HK-2 (cell line): ENCODE measurements around the gene ITIH6.
"Not testable (repeated sequence)": the region's sequence is repeated elsewhere in the genome, so short reads cannot be mapped to it uniquely, and the experiment has no call there.

ENCODE experiments used
- DNase-seq: peaks from one replicate; pipeline ENCODE4 v3.0.0-alpha.2; 2018; ENCODE audit not compliant: unreplicated experiment

Gene ITIH6

GRCh38 chrX:54798137-54798536, at the start of gene ITIH6:
Gene ITIH6 (minus strand): TSS chrX:54798255. CDS start chrX:54798210, 45 bp downstream.
- DNase-seq = no peak

- not testable (repeated sequence) for DNase-seq
Observed at GRCh38 chrX:54847700-54848099, 49.6 kb upstream of the ITIH6 start.

GRCh38 chrX:54843050-54843449, 45.0 kb upstream of the ITIH6 start:
- DNase-seq = no peak

GRCh38 chrX:54842607-54843006, 44.6 kb upstream of the ITIH6 start:
- no peak for DNase-seq

- DNase-seq = not testable (repeated sequence)
Observed at GRCh38 chrX:54841184-54841874, 43.3 kb upstream of the ITIH6 start.

GRCh38 chrX:54838583-54838982, 40.5 kb upstream of the ITIH6 start:
- no peak for DNase-seq

GRCh38 chrX:54826598-54826997, 28.5 kb upstream of the ITIH6 start:
- DNase-seq = no peak

GRCh38 chrX:54825716-54826438, 27.8 kb upstream of the ITIH6 start:
- DNase-seq = no peak

- DNase-seq = no peak
Observed at GRCh38 chrX:54824722-54825121, 26.7 kb upstream of the ITIH6 start.

GRCh38 chrX:54824195-54824594, 26.1 kb upstream of the ITIH6 start:
- DNase-seq = no peak

GRCh38 chrX:54821310-54821709, 23.3 kb upstream of the ITIH6 start:
- no peak for DNase-seq

GRCh38 chrX:54820737-54821136, 22.7 kb upstream of the ITIH6 start:
- no peak for DNase-seq

GRCh38 chrX:54819201-54819600, 21.1 kb upstream of the ITIH6 start:
- DNase-seq = no peak

GRCh38 chrX:54818221-54818620, 20.2 kb upstream of the ITIH6 start:
- no peak for DNase-seq

- no peak for DNase-seq
Observed at GRCh38 chrX:54817220-54817820, 19.3 kb upstream of the ITIH6 start.

GRCh38 chrX:54812306-54812705, 14.3 kb upstream of the ITIH6 start:
- DNase-seq = no peak

GRCh38 chrX:54811301-54811885, 13.3 kb upstream of the ITIH6 start:
- DNase-seq = no peak

- DNase-seq = no peak
Observed at GRCh38 chrX:54810532-54810931, 12.5 kb upstream of the ITIH6 start.

GRCh38 chrX:54808605-54809483, 10.8 kb upstream of the ITIH6 start:
- peak; percentile 96 for DNase-seq

- peak; percentile 52 for DNase-seq
Observed at GRCh38 chrX:54808109-54808604, 10.1 kb upstream of the ITIH6 start.

GRCh38 chrX:54807524-54808108, 9.6 kb upstream of the ITIH6 start, which contains the start of gene MAGED2:
Gene MAGED2 (plus strand): TSS chrX:54807745. CDS start chrX:54809332, 1,587 bp downstream.
- no peak for DNase-seq
